NCI-H510A treated with DMSO at 0.1 percent for 48 hours (cell line): ENCODE measurements around the gene INSIG1.

Experiments
- DNase-seq: peaks from one replicate; lab custom pipeline; 2025; lab: John Stamatoyannopoulos, UW

The INSIG1 gene

GRCh38 chr7:155349601-155350331 lies 52.1 kb downstream of the INSIG1 start:
- DNase-seq = no peak

- no peak for DNase-seq
Measured at GRCh38 chr7:155351120-155351870, 53.6 kb downstream of the INSIG1 start.

GRCh38 chr7:155352076-155352752 lies 54.5 kb downstream of the INSIG1 start:
- no peak for DNase-seq

GRCh38 chr7:155352753-155353115 lies 55.1 kb downstream of the INSIG1 start:
- no peak for DNase-seq

GRCh38 chr7:155353256-155353897 lies 55.7 kb downstream of the INSIG1 start:
- DNase-seq = no peak

- DNase-seq = no peak
Measured at GRCh38 chr7:155354371-155355048, 56.8 kb downstream of the INSIG1 start.

GRCh38 chr7:155355176-155355575 lies 57.5 kb downstream of the INSIG1 start:
- DNase-seq = no peak

GRCh38 chr7:155355745-155356144 lies 58.1 kb downstream of the INSIG1 start:
- no peak for DNase-seq

GRCh38 chr7:155356323-155357105 lies 58.8 kb downstream of the INSIG1 start:
- no peak for DNase-seq

- DNase-seq = no peak
Measured at GRCh38 chr7:155357573-155358041, 59.9 kb downstream of the INSIG1 start.

- no peak for DNase-seq
Measured at GRCh38 chr7:155358066-155358947, 60.6 kb downstream of the INSIG1 start.

- DNase-seq = no peak
Measured at GRCh38 chr7:155358948-155359712, 61.5 kb downstream of the INSIG1 start.
